SIG-M5 treated with dmso at 0.1 percent for 504 hours (cell line): Measurements from ENCODE around the gene ZNF460.
"Not testable (repeated sequence)": the region's sequence is repeated elsewhere in the genome, so short reads cannot be mapped to it uniquely, and the experiment has no call there.

Source experiments
- DNase-seq: peaks from one replicate; lab custom pipeline; 2025; ENCODE audit not compliant: unreplicated experiment; lab: John Stamatoyannopoulos, UW

Gene ZNF460

GRCh38 chr19:57280165-57280961, at the start of gene ZNF460:
ZNF460 (plus strand) TSS chr19:57280485; CDS start chr19:57280807, 322 bp downstream.
- DNase-seq: peak; percentile 94

DNA sequence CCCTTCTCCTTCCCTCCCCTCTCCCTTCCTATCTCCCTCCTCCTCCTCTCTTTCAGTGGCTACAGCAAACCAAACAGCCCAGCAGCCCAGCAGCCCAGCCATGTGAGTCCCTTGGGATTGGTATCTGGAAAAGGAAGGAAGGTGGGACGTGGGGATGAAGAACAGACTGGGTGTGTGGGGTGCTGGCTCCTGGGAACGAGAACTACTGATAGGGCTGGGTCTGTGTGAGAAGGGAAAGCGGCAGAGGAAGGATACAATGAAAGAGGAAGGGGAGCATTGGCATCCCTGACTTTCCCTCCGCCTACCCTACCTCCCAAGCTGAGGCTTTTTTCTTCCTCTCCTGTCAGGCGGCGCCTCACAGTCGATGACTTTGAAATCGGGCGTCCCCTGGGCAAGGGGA, 48.6 kb upstream of the ZNF460 start:
- DNase-seq: no peak

DNA sequence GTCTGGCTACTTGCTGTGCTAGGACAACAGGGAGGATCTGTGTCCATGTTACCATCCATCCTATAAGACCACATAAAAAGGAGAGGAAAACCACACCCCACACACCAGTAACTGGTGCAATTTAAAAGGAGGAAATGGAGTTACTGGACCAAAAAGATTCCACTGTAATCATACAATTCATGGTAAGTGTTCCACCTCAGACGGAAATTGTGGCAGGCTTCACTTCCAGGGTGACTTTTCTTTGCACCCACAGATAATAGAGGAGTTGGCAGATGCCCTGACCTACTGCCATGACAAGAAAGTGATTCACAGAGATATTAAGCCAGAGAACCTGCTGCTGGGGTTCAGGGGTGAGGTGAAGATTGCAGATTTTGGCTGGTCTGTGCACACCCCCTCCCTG, 47.1 kb upstream of the ZNF460 start:
- no peak for DNase-seq

DNA sequence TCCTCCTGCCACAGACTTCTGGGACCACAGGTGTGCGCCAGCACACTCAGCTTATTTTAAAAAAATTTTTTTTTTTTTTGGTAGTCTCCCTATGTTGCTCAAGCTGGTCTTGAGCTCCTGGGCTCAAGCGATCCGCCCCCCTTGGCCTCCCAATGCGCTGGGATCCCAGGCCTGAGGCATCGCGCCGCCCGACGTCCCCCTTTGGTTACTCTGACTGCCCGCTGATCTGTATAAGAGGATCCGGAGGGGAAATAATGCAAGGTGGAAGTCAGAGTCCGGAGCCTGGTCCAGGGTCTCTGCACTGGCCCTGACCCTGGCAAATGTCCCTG, 40.3 kb upstream of the ZNF460 start:
- DNase-seq: no peak

- peak; percentile 85 for DNase-seq
Observed at GRCh38 chr19:57240311-57241090, 39.8 kb upstream of the ZNF460 start, which contains the start of gene ZNF805. ZNF805 (plus strand) TSS chr19:57240632; CDS start chr19:57240892, 260 bp downstream.

- DNase-seq: no peak
Observed at GRCh38 chr19:57241176-57241575, 39.1 kb upstream of the ZNF460 start.

GRCh38 chr19:57242821-57243220, 37.5 kb upstream of the ZNF460 start:
- no peak for DNase-seq

DNA sequence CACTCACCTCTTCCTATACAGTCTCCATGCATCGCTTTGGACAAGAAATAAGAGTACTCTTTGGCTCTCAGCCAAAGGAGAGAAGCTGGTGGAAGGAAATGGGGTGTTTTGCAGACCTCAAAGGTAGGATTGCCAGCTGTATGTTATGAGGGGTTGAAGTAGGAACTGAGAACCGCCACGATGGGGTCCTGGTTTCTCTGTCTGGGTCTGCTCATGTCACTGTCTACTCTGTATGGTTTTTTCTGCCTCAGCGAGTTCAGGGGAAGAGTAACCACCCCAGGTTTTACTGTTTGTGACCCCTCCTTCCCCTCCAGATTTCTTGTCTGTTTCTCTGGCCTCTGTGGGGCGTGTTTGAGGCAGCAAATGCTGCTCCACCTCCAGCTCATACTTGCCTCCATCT, 35.8 kb upstream of the ZNF460 start:
- no peak for DNase-seq

GRCh38 chr19:57245066-57245465, 35.2 kb upstream of the ZNF460 start:
- DNase-seq: no peak

- DNase-seq: no peak
Observed at GRCh38 chr19:57245959-57246358, 34.3 kb upstream of the ZNF460 start.

DNA sequence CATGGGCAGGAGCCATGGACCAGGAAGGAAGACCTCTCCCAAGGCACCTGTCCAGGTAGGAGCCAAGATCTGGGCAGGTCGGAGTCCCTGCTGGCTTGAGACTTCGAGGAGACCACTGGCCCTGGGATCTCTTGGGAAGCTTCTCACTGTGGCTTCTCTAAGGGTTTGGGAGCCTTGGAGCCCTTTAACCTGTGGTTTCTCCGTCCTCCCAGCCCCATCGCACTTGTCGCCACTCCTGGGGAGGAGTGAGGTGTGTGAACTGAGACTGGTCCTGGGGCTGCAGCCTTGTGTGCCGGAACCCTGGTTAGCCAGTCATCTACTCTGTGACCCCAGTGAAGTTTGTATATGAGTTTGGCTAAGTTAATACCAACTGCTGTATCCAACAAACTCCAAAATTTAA, 31.6 kb upstream of the ZNF460 start:
- no peak for DNase-seq

DNA sequence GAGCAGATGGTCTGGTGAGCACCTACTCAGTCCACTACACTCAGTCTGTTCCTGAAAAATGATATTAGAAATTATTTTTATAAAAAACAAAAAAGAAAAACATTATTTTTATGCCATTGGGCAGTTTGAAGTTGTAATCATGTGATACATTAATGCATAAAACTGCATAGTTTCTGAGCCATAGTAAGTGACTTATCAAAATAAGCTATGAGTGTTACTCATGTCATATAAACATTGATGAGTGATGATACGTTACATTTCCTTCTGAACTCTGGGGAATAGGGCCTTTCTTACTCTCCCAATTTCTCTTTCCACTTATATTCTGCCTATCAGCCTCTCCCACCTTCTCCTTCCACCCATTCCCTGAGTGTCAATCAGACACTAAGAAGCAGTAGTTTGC, 31.0 kb upstream of the ZNF460 start:
- no peak for DNase-seq

GRCh38 chr19:57253767-57254166, 26.5 kb upstream of the ZNF460 start:
- not testable (repeated sequence) for DNase-seq

DNA sequence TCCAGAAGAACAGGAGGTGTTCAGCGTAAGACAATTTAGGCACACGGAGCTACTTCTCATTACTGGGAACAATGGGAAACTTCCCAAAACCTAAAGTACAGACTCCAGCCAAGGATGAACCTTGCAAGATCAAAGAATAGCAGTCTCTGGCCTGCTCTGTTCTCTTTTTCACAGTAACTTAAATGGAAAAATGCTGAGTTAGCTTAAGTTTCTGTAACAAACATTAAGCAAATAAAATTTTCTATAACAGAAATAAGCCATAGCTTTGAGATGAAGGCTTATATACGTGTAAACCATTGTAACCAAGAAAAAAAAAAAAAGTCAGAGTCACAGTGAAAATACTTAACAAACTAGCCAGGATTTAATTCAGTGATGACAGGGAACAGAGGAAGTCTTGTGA, 18.2 kb upstream of the ZNF460 start:
- no peak for DNase-seq

GRCh38 chr19:57263244-57263741, 17.0 kb upstream of the ZNF460 start:
- no peak for DNase-seq

DNA sequence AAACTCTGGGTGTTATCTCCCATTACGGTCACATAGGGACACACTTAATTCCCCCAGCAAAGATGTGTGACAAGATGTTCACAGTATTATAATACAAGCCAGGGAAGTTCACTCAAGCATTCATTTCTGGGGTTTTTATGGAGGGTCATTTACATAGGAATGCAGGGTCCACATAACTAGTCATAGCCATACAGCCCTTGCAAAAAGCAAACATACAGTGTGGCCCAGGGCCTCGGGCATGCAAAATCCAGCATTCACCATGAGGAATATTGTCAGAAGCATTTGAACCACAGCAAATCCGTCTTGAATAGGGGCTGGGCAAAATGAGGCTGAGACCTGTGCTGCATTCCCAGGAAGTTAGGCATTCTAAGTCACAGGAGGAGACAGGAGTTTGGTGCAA, 13.0 kb upstream of the ZNF460 start:
- no peak for DNase-seq

- no peak for DNase-seq
Observed at GRCh38 chr19:57269515-57270250, 10.6 kb upstream of the ZNF460 start.

GRCh38 chr19:57271280-57271679, 9.0 kb upstream of the ZNF460 start:
- no peak for DNase-seq

- no peak for DNase-seq
Observed at GRCh38 chr19:57273014-57273413, 7.3 kb upstream of the ZNF460 start.

DNA sequence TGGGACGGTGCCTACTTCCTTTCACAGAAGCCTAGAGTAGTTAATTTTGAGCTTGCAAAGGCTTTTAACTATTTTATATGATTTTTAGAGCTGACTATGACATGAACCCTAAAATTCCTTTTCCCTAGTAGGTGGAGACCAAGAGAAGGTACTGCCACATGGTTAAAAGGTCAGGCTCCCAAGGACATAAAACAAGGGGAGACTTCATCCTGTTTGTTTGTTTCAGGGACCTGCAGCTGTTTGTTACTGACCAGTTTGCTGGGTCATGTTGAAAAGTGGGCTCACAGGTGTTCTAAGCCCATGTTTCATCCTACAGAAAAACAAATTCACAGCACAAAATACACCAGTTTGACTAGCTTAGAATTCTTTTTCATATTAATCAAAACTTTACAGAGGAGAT, 3.9 kb upstream of the ZNF460 start:
- no peak for DNase-seq

DNA sequence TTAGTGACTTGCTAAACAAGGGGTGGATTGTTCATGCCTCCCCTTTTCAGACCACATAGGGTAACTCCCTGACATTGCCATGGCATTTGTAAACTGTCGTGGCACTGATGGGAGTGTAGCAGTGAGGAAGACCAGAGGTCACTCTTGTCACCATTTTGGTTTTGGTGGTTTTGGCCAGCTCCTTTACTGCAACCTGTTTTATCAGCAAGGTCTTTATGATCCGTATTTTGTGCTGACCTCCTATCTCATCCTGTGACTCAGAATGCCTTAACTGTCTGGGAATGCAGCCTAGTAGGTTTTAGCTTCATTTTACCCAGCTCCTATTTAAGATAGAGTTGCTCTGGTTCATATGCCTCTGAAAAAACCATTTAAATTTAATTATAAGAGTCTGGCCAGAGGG, 1.8 kb upstream of the ZNF460 start:
- not testable (repeated sequence) for DNase-seq
